GM20000 (cell line): ENCODE data around the gene TRIP4.
"Not testable (repeated sequence)": the region's sequence is repeated elsewhere in the genome, so short reads cannot be mapped to it uniquely, and the experiment has no call there.

Source experiments
- DNase-seq: peaks from one replicate; pipeline ENCODE4 v3.0.0; 2012; ENCODE audit warnings: low spot score
- CTCF ChIP-seq: IDR thresholded peaks from 2 replicates; pipeline ENCODE4 v1.5.1; 2012; ENCODE audit warnings: mild to moderate bottlenecking, control low read depth; ENCODE audit errors: extremely low read depth, missing control alignments

Gene TRIP4

GRCh38 chr15:64480891-64481290 is 93.3 kb downstream of the TRIP4 start:
- no peak for TF ChIP-seq CTCF
- no peak for DNase-seq

DNA sequence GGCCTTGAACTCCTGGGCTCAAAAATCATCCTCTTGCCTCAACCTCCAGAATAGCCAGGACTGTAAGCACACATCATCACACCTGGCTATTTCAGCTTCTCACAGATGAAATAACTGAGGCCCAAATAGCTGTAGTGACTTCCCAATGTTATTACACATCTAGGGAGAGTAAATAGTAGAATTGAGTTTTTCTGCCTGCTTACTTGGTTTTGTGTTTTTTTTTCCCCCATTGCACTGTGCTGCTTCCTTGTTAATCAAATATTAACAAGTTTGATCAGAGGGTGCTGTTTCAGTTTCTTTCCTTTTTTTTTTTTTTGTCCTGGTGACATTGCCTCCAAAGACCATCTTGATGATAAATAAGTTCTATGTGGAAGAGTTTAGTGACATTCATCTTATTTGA is 96.1 kb downstream of the TRIP4 start:
- DNase-seq, result no peak
- no peak for TF ChIP-seq CTCF

DNA sequence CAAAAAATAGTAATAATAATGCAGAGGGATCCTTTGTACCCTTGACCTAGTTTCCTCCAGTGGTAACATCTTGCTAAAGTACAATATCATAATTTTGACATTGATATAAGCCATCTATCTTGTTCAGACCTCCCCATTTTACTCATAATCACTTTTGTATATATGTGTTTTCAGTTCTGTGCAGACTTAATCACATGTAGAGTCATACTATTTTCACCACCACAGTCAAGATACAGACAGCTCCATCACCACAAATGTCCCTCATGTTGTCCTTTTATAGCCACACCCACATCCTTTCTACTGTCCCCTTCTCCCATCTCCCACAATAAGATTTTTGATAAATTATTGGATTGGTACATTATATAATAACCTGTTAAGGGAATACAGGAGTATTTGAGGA is 98.2 kb downstream of the TRIP4 start:
- DNase-seq, result no peak
- no peak for TF ChIP-seq CTCF

DNA sequence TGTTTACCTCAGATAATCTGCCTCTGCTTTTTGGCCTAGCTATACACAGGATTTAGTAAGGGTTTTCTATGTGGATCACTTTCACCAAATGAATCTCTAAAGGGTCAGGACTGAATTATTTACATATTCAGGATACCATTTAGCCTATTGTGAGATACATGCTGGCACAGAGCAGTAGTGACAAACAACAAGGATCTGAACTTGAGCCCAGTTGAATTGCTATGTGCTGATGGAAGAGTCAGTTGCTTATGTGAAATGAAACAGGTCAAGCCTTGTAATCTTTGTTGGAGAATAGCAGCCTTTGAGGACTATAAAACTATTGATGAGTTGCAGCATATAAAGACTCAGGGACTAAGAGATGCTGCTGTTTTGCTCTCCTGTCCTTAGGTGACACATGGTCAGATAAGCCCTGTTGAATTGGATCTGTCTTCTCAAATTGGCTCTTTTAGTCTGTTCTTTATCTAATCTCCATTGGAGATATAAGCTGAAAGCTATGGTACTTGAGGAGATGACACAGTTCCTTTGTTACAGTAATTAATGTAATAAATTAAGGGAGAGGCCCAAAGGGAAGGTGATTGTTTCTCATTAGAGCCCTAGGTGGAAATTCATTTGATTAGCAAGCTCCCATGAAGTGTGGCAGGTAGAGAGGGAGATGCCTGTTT is 103.1 kb downstream of the TRIP4 start:
- DNase-seq, result no peak
- no peak for TF ChIP-seq CTCF

- no peak for TF ChIP-seq CTCF
- DNase-seq, result no peak
Observed at GRCh38 chr15:64493641-64494040, 106.0 kb downstream of the TRIP4 start.

GRCh38 chr15:64495968-64496367 is 108.3 kb downstream of the TRIP4 start:
- not testable (repeated sequence) for DNase-seq

- no peak for DNase-seq
- TF ChIP-seq CTCF, result no peak
Observed at GRCh38 chr15:64500695-64501395, 113.2 kb downstream of the TRIP4 start.

DNA sequence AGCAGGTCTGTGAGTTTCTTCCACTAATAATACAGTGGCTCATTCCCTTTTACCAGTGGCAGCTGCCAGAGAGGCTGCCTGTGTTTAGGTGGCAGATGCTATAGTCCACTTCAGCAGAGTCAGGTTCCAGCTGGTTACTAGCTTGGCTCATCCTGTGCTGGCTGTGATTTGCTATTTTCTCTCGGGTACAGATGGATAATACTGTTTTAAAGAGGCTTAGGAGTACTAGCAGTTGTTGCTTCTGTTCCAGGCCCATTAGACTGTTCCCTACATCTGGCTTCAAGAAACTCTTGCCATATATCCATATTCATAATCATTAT is 113.7 kb downstream of the TRIP4 start:
- DNase-seq, result no peak
- no peak for TF ChIP-seq CTCF
